NCI-H510A (cell line): Measurements from ENCODE around the gene RPA1.

Experiments used
- DNase-seq: peaks from one replicate; lab custom pipeline; 2025; lab: John Stamatoyannopoulos, UW

The RPA1 gene

DNA sequence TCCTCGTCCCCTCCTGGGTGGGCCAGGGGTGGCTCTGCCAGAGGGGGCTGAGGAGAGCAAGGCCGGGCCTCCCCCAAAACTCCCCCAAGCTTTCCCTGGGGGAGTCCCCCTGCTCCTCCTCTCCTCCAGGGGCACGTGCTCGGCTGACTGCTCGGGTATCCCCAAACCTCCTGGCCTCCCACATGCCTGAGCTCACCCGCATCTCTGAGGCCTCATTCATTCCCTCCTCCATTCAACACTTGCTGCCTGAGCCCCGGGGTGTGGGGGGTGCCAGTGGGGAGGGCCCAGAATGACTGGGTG lies 112.2 kb downstream of the RPA1 start:
- DNase-seq: no peak

- DNase-seq: no peak
Observed at GRCh38 chr17:1942666-1943435, 113.0 kb downstream of the RPA1 start.

DNA sequence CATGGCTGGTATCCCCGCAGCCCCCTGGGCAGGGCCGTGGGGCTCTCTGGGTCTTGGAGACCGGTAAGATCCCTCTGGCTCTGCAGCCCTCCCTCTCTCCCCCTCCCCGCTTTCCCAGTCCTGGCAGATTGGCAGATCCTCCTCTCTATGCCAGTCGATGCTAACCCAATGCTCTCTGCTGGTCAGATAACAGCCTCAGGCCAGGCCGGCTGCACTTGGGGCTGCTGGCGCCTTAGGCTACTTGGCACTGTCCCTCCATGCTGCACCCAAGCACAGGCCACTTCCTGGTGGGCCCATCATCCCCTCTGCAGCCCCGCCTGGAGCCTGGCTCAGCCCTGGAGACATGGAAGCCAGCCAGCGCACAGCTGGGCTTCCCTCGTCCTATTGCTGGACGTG lies 113.6 kb downstream of the RPA1 start:
- no peak for DNase-seq

DNA sequence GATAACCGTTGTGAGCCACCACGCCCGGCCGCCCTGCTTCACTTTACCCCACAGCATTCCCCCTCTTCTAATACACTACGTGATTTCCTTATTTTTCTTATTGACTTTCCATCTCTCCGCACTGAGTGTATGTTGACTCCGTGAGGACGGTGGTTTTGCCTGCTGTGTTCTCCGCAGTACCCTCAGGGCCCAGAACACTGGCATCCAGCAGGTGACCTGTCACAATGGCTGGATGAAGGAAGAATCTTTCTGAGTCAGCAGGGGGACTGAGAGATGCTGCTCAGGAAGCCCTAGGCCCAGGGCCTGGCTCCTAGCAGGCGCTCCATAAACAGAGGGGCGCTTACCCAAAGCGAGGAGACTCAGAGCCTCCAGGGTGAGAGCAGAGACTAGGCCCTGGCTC lies 115.8 kb downstream of the RPA1 start:
- DNase-seq: no peak

DNA sequence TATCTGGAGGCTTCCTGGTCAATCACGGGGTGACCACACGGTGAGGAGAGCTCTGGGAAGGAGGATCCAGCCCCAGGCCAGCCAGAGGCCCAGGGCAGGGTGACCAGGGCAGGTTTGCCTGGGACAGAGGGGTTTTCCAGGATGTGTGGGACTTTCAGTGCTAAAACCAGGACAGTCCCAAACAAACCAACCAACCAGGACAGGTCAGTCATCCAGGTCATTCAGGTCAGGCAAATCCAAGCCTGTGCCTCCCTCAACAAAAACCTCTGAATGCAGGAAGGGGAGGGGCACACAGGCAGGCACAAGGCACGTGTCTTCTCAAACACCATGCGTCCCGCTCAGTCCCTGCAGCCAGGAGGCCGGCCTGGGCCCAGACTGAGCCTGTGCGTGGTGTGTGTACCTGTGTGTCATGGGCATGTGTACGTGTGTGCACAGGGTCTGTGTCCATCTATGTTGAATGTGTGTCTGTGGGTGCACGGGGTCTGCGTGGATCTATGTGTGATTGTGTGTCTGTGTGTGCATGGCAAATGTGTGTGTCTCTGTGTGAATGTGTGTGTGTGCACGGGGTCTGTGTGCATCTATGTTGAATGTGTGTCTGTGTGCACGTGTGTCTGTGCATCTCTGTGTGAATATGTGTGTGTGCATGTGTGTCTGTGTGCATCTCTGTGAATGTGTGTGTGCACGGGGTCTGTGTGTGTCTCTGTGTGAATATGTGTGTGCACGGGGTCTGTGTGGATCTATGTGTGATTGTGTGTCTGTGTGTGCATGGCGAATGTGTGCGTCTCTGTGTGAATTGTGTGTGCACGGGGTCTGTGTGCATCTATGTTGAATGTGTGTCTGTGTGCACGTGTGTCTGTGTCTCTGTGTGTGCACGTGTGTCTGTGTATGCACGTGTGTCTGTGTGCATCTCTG lies 116.5 kb downstream of the RPA1 start:
- DNase-seq: no peak

GRCh38 chr17:1947229-1947742 lies 117.5 kb downstream of the RPA1 start:
- DNase-seq: no peak

- no peak for DNase-seq
Observed at GRCh38 chr17:1947743-1948516, 118.1 kb downstream of the RPA1 start.

- DNase-seq: no peak
Observed at GRCh38 chr17:1948517-1948825, 118.7 kb downstream of the RPA1 start.
